HepG2 (cell line): ENCODE results near the gene GNMT. TPM values are rescaled to one million over a fixed set of nuclear protein-coding genes. Genes with fewer than 3 reads are reported as not detected.

Source experiments
- ATAD3A ChIP-seq: sonication (generic); formaldehyde crosslinking; IDR thresholded peaks from 2 replicates; pipeline ENCODE4 v1.4.0; 2020; ENCODE audit warnings: missing genetic modification reagents
- GFI1 ChIP-seq: sonication (generic); formaldehyde crosslinking; IDR thresholded peaks from 2 replicates; pipeline ENCODE4 v1.5.0; 2020; ENCODE audit warnings: missing genetic modification reagents, mild to moderate bottlenecking, borderline replicate concordance
- HOXA5 ChIP-seq: sonication (generic); formaldehyde crosslinking; IDR thresholded peaks from 2 replicates; pipeline ENCODE4 v1.4.0; 2020; ENCODE audit warnings: missing genetic modification reagents
- MATR3 ChIP-seq: sonication (generic); formaldehyde crosslinking; IDR thresholded peaks from 2 replicates; pipeline ENCODE4 v1.4.0; 2020; ENCODE audit warnings: missing genetic modification reagents
- MXD4 ChIP-seq: IDR thresholded peaks from 2 replicates; pipeline ENCODE4 v1.6.1; 2016; ENCODE audit warnings: mild to moderate bottlenecking, missing biosample characterization, missing genetic modification reagents
- SP5 ChIP-seq: IDR thresholded peaks from 2 replicates; pipeline ENCODE4 v1.6.1; 2016; ENCODE audit warnings: low read depth, borderline replicate concordance
- THAP8 ChIP-seq: sonication (generic); formaldehyde crosslinking; IDR thresholded peaks from 2 replicates; pipeline ENCODE4 v1.5.1; 2020; ENCODE audit warnings: missing genetic modification reagents, mild to moderate bottlenecking, borderline replicate concordance
- ZNF496 ChIP-seq: sonication (generic); formaldehyde crosslinking; IDR thresholded peaks from 2 replicates; pipeline ENCODE4 v1.8.1; 2023; ENCODE audit warnings: mild to moderate bottlenecking, moderate library complexity, missing genetic modification reagents; ENCODE audit not compliant: insufficient replicate concordance
- ZNF768 ChIP-seq: sonication (generic); formaldehyde crosslinking; IDR thresholded peaks from 2 replicates; pipeline ENCODE4 v1.4.0; 2020; ENCODE audit warnings: missing genetic modification reagents
- ZNF841 ChIP-seq: sonication (generic); formaldehyde crosslinking; IDR thresholded peaks from 2 replicates; pipeline ENCODE4 v1.8.1; 2023; ENCODE audit warnings: missing genetic modification reagents, borderline replicate concordance
- polyA plus RNA-seq, 8 experiments: library from polyadenylated mRNA; depleted of rRNA in 3 of 8; stranded (reverse) in 7 of 8; unstranded in 1 of 8; fragments of >200 nt; fragmentation: Illumina TruSeq in 4 of 8; extraction: Trizol in 4 of 8; gene quantifications; 2 replicates each; pipeline versions ENCODE4 v1.2.1 to v1.2.3, GENCODE V29; 2011 to 2016; ENCODE audit warnings: low read depth in 4 of 8, missing spikeins in 1 of 8, mixed read lengths in 1 of 8; ENCODE audit not compliant: insufficient read depth in 1 of 8
- total RNA-seq, 5 experiments: library from RNA; depleted of rRNA; stranded (reverse); fragments of >200 nt; fragmentation: Illumina TruSeq; extraction: Trizol; gene quantifications; 2 replicates each; pipeline ENCODE4 v1.2.3, GENCODE V29; 2016; ENCODE audit warnings: low read depth in 1 of 5
- TF ChIP-seq, protein P1 (sequence below): sonication (generic); formaldehyde crosslinking; IDR thresholded peaks from 2 replicates; pipeline ENCODE4 v1.4.0; 2020; ENCODE audit warnings: missing genetic modification reagents
- TF ChIP-seq, protein P2 (sequence below): sonication (generic); formaldehyde crosslinking; IDR thresholded peaks from 2 replicates; pipeline ENCODE4 v1.5.0; 2020; ENCODE audit warnings: mild to moderate bottlenecking, missing genetic modification reagents
- TF ChIP-seq, protein P3 (sequence below): sonication (generic); formaldehyde crosslinking; IDR thresholded peaks from 2 replicates; pipeline ENCODE4 v1.4.0; 2020; ENCODE audit warnings: missing genetic modification reagents, borderline replicate concordance

GNMT gene
- total and polyA plus RNA-seq, 2 of the 13 experiments (the other 11 are each of a cell fraction or from before 2014, with no cell fraction given), result 2.8 to 7.0 TPM

DNA sequence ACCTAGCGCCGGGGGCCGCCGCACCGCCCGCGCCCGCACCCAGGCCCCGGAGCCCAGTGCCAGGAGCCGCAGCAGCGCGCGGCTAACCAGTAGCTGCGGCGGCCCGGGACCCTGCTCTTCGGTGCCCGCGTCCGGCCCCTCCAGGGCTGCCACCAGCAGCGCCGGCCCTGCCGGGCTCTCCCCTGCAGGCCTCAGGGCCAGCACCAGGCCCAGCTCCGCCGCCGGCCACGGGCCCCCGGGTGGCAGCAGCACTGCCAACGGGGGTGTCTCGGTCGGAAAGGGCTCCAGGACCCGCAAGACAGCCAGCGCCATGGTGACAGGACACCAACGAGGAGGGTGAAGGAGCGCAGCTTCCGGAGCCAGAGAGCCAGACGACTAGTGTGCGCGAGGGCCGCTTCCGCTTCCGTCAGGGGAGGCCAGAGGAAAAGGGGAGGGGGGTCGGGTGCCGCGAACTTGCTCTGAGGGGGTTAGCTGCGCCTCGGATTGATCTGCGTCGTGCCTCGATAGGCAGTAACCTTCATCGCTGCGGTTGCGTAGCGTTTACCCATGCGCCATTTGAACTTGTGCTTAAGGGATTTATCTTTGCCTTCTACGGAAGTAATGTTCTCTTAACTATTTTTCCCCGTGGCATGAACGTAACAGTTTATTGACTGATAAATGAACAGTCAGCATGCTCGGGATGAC lies 18.4 kb downstream of the GNMT start, which contains the start of gene PEX6 (continued):
- TF ChIP-seq ZNF768, result peak; percentile 64; the same call in 1 of the 2 replicates
- TF ChIP-seq GFI1 (CRISPR knock-in tag), result peak; percentile 62; the same call in 1 of the 2 replicates
- no peak for TF ChIP-seq HOXA5 (CRISPR knock-in tag)
- no peak for TF ChIP-seq ATAD3A (CRISPR knock-in tag)
- TF ChIP-seq, protein P1, sequence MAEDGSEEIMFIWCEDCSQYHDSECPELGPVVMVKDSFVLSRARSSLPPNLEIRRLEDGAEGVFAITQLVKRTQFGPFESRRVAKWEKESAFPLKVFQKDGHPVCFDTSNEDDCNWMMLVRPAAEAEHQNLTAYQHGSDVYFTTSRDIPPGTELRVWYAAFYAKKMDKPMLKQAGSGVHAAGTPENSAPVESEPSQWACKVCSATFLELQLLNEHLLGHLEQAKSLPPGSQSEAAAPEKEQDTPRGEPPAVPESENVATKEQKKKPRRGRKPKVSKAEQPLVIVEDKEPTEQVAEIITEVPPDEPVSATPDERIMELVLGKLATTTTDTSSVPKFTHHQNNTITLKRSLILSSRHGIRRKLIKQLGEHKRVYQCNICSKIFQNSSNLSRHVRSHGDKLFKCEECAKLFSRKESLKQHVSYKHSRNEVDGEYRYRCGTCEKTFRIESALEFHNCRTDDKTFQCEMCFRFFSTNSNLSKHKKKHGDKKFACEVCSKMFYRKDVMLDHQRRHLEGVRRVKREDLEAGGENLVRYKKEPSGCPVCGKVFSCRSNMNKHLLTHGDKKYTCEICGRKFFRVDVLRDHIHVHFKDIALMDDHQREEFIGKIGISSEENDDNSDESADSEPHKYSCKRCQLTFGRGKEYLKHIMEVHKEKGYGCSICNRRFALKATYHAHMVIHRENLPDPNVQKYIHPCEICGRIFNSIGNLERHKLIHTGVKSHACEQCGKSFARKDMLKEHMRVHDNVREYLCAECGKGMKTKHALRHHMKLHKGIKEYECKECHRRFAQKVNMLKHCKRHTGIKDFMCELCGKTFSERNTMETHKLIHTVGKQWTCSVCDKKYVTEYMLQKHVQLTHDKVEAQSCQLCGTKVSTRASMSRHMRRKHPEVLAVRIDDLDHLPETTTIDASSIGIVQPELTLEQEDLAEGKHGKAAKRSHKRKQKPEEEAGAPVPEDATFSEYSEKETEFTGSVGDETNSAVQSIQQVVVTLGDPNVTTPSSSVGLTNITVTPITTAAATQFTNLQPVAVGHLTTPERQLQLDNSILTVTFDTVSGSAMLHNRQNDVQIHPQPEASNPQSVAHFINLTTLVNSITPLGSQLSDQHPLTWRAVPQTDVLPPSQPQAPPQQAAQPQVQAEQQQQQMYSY, result no peak; the same call in 1 of the 2 replicates
- TF ChIP-seq MATR3 (CRISPR knock-in tag), result no peak
- 0 out of 2 replicates have a peak, but pooled peaks have one; percentile 74 for TF ChIP-seq THAP8 (CRISPR knock-in tag)
- TF ChIP-seq, protein P2, sequence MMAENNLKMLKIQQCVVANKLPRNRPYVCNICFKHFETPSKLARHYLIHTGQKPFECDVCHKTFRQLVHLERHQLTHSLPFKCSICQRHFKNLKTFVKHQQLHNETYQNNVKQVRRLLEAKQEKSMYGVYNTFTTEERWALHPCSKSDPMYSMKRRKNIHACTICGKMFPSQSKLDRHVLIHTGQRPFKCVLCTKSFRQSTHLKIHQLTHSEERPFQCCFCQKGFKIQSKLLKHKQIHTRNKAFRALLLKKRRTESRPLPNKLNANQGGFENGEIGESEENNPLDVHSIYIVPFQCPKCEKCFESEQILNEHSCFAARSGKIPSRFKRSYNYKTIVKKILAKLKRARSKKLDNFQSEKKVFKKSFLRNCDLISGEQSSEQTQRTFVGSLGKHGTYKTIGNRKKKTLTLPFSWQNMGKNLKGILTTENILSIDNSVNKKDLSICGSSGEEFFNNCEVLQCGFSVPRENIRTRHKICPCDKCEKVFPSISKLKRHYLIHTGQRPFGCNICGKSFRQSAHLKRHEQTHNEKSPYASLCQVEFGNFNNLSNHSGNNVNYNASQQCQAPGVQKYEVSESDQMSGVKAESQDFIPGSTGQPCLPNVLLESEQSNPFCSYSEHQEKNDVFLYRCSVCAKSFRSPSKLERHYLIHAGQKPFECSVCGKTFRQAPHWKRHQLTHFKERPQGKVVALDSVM (CRISPR knock-in tag), result peak; percentile 74
- peak; percentile 78 for TF ChIP-seq MXD4
- TF ChIP-seq ZNF841, result 0 out of 2 replicates have a peak, but pooled peaks have one; percentile 0
- no peak for TF ChIP-seq ZNF496 (CRISPR knock-in tag)
- TF ChIP-seq SP5, result peak; percentile 36; the same call in 1 of the 2 replicates
- TF ChIP-seq, protein P3, sequence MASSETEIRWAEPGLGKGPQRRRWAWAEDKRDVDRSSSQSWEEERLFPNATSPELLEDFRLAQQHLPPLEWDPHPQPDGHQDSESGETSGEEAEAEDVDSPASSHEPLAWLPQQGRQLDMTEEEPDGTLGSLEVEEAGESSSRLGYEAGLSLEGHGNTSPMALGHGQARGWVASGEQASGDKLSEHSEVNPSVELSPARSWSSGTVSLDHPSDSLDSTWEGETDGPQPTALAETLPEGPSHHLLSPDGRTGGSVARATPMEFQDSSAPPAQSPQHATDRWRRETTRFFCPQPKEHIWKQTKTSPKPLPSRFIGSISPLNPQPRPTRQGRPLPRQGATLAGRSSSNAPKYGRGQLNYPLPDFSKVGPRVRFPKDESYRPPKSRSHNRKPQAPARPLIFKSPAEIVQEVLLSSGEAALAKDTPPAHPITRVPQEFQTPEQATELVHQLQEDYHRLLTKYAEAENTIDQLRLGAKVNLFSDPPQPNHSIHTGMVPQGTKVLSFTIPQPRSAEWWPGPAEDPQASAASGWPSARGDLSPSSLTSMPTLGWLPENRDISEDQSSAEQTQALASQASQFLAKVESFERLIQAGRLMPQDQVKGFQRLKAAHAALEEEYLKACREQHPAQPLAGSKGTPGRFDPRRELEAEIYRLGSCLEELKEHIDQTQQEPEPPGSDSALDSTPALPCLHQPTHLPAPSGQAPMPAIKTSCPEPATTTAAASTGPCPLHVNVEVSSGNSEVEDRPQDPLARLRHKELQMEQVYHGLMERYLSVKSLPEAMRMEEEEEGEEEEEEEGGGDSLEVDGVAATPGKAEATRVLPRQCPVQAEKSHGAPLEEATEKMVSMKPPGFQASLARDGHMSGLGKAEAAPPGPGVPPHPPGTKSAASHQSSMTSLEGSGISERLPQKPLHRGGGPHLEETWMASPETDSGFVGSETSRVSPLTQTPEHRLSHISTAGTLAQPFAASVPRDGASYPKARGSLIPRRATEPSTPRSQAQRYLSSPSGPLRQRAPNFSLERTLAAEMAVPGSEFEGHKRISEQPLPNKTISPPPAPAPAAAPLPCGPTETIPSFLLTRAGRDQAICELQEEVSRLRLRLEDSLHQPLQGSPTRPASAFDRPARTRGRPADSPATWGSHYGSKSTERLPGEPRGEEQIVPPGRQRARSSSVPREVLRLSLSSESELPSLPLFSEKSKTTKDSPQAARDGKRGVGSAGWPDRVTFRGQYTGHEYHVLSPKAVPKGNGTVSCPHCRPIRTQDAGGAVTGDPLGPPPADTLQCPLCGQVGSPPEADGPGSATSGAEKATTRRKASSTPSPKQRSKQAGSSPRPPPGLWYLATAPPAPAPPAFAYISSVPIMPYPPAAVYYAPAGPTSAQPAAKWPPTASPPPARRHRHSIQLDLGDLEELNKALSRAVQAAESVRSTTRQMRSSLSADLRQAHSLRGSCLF, result no peak
